ENCODE measurements around the gene BBS9. TPM values are rescaled to one million over a fixed set of nuclear protein-coding genes. Genes with fewer than 3 reads are reported as not detected.

Gene BBS9
- total RNA-seq, 1 donor from 2014 or later: 31.2 TPM

DNA sequence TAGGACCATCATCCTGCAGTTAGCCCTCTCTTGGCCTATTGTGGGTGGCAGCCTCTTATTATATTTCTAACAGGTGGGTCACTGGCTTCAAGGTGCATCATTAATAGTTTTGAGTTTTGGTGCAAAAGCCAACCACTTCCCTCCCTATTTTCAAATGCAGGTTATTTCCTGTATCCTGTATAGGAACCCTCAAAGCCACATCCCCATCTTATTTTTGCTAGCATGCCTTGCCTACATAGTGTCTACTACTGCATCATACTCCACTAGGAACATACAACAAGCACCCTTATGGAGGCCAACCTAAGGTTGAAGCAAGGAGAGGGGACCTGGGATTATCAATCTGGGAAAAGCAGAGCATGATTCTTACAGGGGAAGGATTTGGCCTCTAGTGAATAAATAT lies 264.4 kb downstream of the BBS9 start:
- H3K9me3 ChIP-seq: no peaks in the 10 kb centered on the region
- DNase-seq (ENCODE audit: extremely low spot score in 2 of 2): no peak
- no peaks in the 10 kb centered on the region for H3K27me3 ChIP-seq
- H3K4me3 ChIP-seq: no peak overlapping the region
- H3K27ac ChIP-seq: no peak overlapping the region
- H3K4me1 ChIP-seq: no peaks in the 10 kb centered on the region
- intact Hi-C loops (cut with DNase I): no loop called here
- H3K36me3 ChIP-seq: no peaks in the 10 kb centered on the region
- TF ChIP-seq POLR2A (IDR thresholded peaks at IDR 0.05) (no peak), POLR2AphosphoS5 (IDR thresholded peaks at IDR 0.05; ENCODE audit: insufficient read depth in 1 of 2, low read depth in 1 of 2) (no peak), CTCF (IDR thresholded peaks at IDR 0.05) (no peak)

GRCh38 chr7:33395340-33395739 lies 266.0 kb downstream of the BBS9 start:
- Histone ChIP-seq H3K27me3 (no peaks in the 10 kb centered on the region), H3K4me1 (no peaks in the 10 kb centered on the region), H3K27ac (no peak overlapping the region), H3K36me3 (no peaks in the 10 kb centered on the region), H3K4me3 (no peak overlapping the region), H3K9me3 (no peaks in the 10 kb centered on the region)
- no peak for TF ChIP-seq CTCF (IDR thresholded peaks at IDR 0.05)
- no peak for TF ChIP-seq POLR2A (IDR thresholded peaks at IDR 0.05)
- TF ChIP-seq POLR2AphosphoS5 (IDR thresholded peaks at IDR 0.05; ENCODE audit: insufficient read depth in 1 of 2, low read depth in 1 of 2): no peak
- intact Hi-C loops (cut with DNase I): no loop called here
- no peak for DNase-seq (ENCODE audit: extremely low spot score in 2 of 2)

- no peaks in the 10 kb centered on the region for H3K4me1 ChIP-seq
- no peak overlapping the region for H3K27ac ChIP-seq
- no peak for TF ChIP-seq CTCF (IDR thresholded peaks at IDR 0.05)
- no peak for TF ChIP-seq POLR2A (IDR thresholded peaks at IDR 0.05)
- no peak for TF ChIP-seq POLR2AphosphoS5 (IDR thresholded peaks at IDR 0.05; ENCODE audit: insufficient read depth in 1 of 2, low read depth in 1 of 2)
- intact Hi-C loops (cut with DNase I): no loop called here
- no peak for DNase-seq (ENCODE audit: extremely low spot score in 2 of 2)
- no peaks in the 10 kb centered on the region for H3K9me3 ChIP-seq
- H3K27me3 ChIP-seq: no peaks in the 10 kb centered on the region
- H3K4me3 ChIP-seq: no peak overlapping the region
- H3K36me3 ChIP-seq: no peaks in the 10 kb centered on the region
Observed at GRCh38 chr7:33399528-33400213, 270.3 kb downstream of the BBS9 start.

- Histone ChIP-seq H3K4me1 (no peaks in the 10 kb centered on the region), H3K27me3 (no peaks in the 10 kb centered on the region), H3K4me3 (no peak overlapping the region), H3K9me3 (no peaks in the 10 kb centered on the region), H3K27ac (no peak overlapping the region), H3K36me3 (no peaks in the 10 kb centered on the region)
- TF ChIP-seq POLR2AphosphoS5 (IDR thresholded peaks at IDR 0.05; ENCODE audit: insufficient read depth in 1 of 2, low read depth in 1 of 2): no peak
- no peak for TF ChIP-seq CTCF (IDR thresholded peaks at IDR 0.05)
- TF ChIP-seq POLR2A (IDR thresholded peaks at IDR 0.05): no peak
- intact Hi-C loops (cut with DNase I): no loop called here
- no peak for DNase-seq (ENCODE audit: extremely low spot score in 2 of 2)
Observed at GRCh38 chr7:33400214-33400538, 270.8 kb downstream of the BBS9 start.

DNA sequence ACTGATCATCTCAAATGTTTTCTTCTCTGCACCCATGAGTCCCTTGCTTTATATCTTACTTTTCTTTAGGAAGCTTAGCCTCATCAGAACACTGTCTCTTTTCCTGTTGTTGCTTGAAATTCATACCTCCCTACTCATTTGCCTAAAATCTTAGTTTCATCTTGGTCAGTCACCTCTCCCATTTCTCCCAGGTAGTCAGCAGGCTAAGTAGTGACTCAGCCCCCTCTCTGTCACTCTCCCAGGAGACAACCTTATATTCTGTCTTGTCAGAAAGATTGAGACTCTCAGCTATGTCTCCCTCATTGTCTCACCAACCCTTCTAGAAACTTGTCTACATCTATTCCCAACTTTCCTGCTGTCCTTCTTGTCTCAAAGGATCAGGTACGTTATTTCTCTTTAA lies 280.9 kb downstream of the BBS9 start:
- H3K4me1 ChIP-seq: no peaks in the 10 kb centered on the region
- H3K27me3 ChIP-seq: no peaks in the 10 kb centered on the region
- H3K4me3 ChIP-seq: no peak overlapping the region
- no peaks in the 10 kb centered on the region for H3K36me3 ChIP-seq
- no peak for DNase-seq (ENCODE audit: extremely low spot score in 2 of 2)
- intact Hi-C loops (cut with DNase I): no loop called here
- H3K27ac ChIP-seq: no peak overlapping the region
- no peak for TF ChIP-seq CTCF (IDR thresholded peaks at IDR 0.05)
- no peak for TF ChIP-seq POLR2AphosphoS5 (IDR thresholded peaks at IDR 0.05; ENCODE audit: insufficient read depth in 1 of 2, low read depth in 1 of 2)
- no peak for TF ChIP-seq POLR2A (IDR thresholded peaks at IDR 0.05)
- H3K9me3 ChIP-seq: peaks cover 9% of the 10 kb centered on the region
